Caco-2 (cell line): ENCODE results near the gene GPR78. TPM values are rescaled to one million over a fixed set of nuclear protein-coding genes. Genes with fewer than 3 reads are reported as not detected.

Experiments
- BruUV-seq: library from RNA; stranded (reverse); fragments of 400-500 nt; replicated peaks from 2 replicates; lab custom pipeline; 2021; lab: Mats Ljungman, UMichigan
- CTCF ChIA-PET: fragments of 300-600 bp; sonication (Branson Sonifier 250); formaldehyde crosslinking; loops from one replicate; lab custom pipeline; 2022; ENCODE audit warnings: antibody characterized with exemption; lab: Charles Lee
- POLR2A ChIA-PET: fragments of 300-600 bp; sonication (Branson Sonifier 250); formaldehyde crosslinking; loops from one replicate; lab custom pipeline; 2022; ENCODE audit warnings: antibody characterized with exemption; lab: Charles Lee
- DNase-seq, 2 experiments: peaks; one replicate each; pipeline versions ENCODE4 v3.0.0 to v3.0.0-alpha.2; 2020 to 2022
- H3K27me3 ChIP-seq: replicated peaks from 2 replicates; pipeline ENCODE4 v1.6.0; 2011; ENCODE audit warnings: low read length; ENCODE audit not compliant: control insufficient read depth, insufficient read depth
- H3K36me3 ChIP-seq: 2 replicates; pipeline ENCODE4 v1.5.1; 2011; ENCODE audit warnings: low read length; ENCODE audit not compliant: control insufficient read depth, insufficient read depth
- H3K4me1 ChIP-seq: fragments of 250-450 bp; sonication (Bioruptor Pico); 2 replicates; pipeline ENCODE4 v1.5.1; 2020; ENCODE audit warnings: mild to moderate bottlenecking
- H3K4me3 ChIP-seq: 2 replicates; pipeline ENCODE4 v1.5.1; 2011; ENCODE audit warnings: low read depth, mild to moderate bottlenecking, control low read depth, low read length
- H3K9me3 ChIP-seq: fragments of 250-450 bp; sonication (Bioruptor Pico); 2 replicates; pipeline ENCODE4 v1.5.1; 2020; ENCODE audit warnings: mild to moderate bottlenecking, moderate library complexity
- H3K27ac Mint-ChIP-seq: one replicate; pipeline ENCODE4 v1.8.0; 2022; ENCODE audit warnings: mixed read lengths; ENCODE audit not compliant: unreplicated experiment
- H3K27me3 Mint-ChIP-seq: one replicate; pipeline ENCODE4 v1.8.0; 2022; ENCODE audit warnings: mixed read lengths; ENCODE audit not compliant: insufficient read depth, unreplicated experiment
- H3K36me3 Mint-ChIP-seq: one replicate; pipeline ENCODE4 v1.8.0; 2022; ENCODE audit warnings: mild to moderate bottlenecking, mixed read lengths; ENCODE audit not compliant: insufficient read depth, unreplicated experiment
- H3K4me1 Mint-ChIP-seq: one replicate; pipeline ENCODE4 v1.8.0; 2022; ENCODE audit warnings: low read depth, mixed read lengths; ENCODE audit not compliant: unreplicated experiment
- H3K4me3 Mint-ChIP-seq: one replicate; pipeline ENCODE4 v1.8.0; 2022; ENCODE audit warnings: mild to moderate bottlenecking, moderate library complexity, mixed read lengths; ENCODE audit not compliant: unreplicated experiment
- H3K9me3 Mint-ChIP-seq: one replicate; pipeline ENCODE4 v1.8.0; 2022; ENCODE audit warnings: mixed read lengths; ENCODE audit not compliant: unreplicated experiment
- CTCF ChIP-seq, 2 experiments: fragments of 200-600 bp in 1 of 2; IDR thresholded peaks; 1 replicate in 1 of 2; 2 replicates in 1 of 2; pipeline versions ENCODE4 v1.5.1 to v1.8.0; 2011 to 2022; ENCODE audit warnings: antibody characterized with exemption in 1 of 2, control low read depth in 1 of 2, inconsistent platforms in 1 of 2, low read depth in 1 of 2, low read length in 1 of 2, mild to moderate bottlenecking in 1 of 2, moderate library complexity in 1 of 2; ENCODE audit not compliant: insufficient read depth in 1 of 2, severe bottlenecking in 1 of 2, unreplicated experiment in 1 of 2
- intact Hi-C: fragments of 100-400 bp; cut with micrococcal nuclease; formaldehyde crosslinking; loops from one replicate; pipeline ENCODE4 v1.10.0; 2022; ENCODE audit not compliant: unreplicated experiment
- total RNA-seq: library from RNA; stranded (reverse); gene quantifications from 2 replicates; pipeline ENCODE4 v1.2.3, GENCODE V29; 2022

Gene GPR78
- total RNA-seq, 1 experiment from 2014 or later: 0.68 TPM

- POLR2A ChIA-PET: no interaction called here
Observed at GRCh38 chr4:8542776-8543525, 37.2 kb upstream of the GPR78 start.

GRCh38 chr4:8543623-8544022 is 36.6 kb upstream of the GPR78 start:
- DNase-seq: no peak
- Histone ChIP-seq H3K9me3 (no peaks in the 10 kb centered on the region), H3K4me1 (peaks cover 24% of the 10 kb centered on the region), H3K27me3 (no peaks in the 10 kb centered on the region), H3K4me3 (no peak overlapping the region), H3K36me3 (no peaks in the 10 kb centered on the region)
- no peaks in the 10 kb centered on the region for H3K27me3 Mint-ChIP-seq
- intact Hi-C loops: no loop called here
- POLR2A ChIA-PET: no interaction called here
- no peaks in the 10 kb centered on the region for H3K9me3 Mint-ChIP-seq
- H3K36me3 Mint-ChIP-seq: no peaks in the 10 kb centered on the region
- H3K27ac Mint-ChIP-seq: no peak overlapping the region
- TF ChIP-seq CTCF (IDR thresholded peaks at IDR 0.05; ENCODE audit: insufficient read depth in 1 of 2, low read depth in 1 of 2, low read length in 1 of 2, severe bottlenecking in 1 of 2, unreplicated experiment in 1 of 2): no peak
- peaks cover 15% of the 10 kb centered on the region for H3K4me1 Mint-ChIP-seq
- CTCF ChIA-PET: no interaction called here
- no TSS peak for BruUV-seq
- H3K4me3 Mint-ChIP-seq: no peak overlapping the region

More at GRCh38 chr4:8542776-8543525, 37.2 kb upstream of the GPR78 start:
- no peaks in the 10 kb centered on the region for H3K9me3 ChIP-seq
- no peak overlapping the region for H3K4me3 Mint-ChIP-seq
- H3K36me3 ChIP-seq: no peaks in the 10 kb centered on the region
- TF ChIP-seq CTCF (IDR thresholded peaks at IDR 0.05; ENCODE audit: insufficient read depth in 1 of 2, low read depth in 1 of 2, low read length in 1 of 2, severe bottlenecking in 1 of 2, unreplicated experiment in 1 of 2): no peak
- peaks cover 23% of the 10 kb centered on the region for H3K4me1 ChIP-seq
- no peaks in the 10 kb centered on the region for H3K27me3 ChIP-seq
- H3K9me3 Mint-ChIP-seq: no peaks in the 10 kb centered on the region
- H3K27me3 Mint-ChIP-seq: no peaks in the 10 kb centered on the region
- H3K4me1 Mint-ChIP-seq: peaks cover 15% of the 10 kb centered on the region
- no peak overlapping the region for H3K27ac Mint-ChIP-seq
- CTCF ChIA-PET: no interaction called here
- no peak overlapping the region for H3K4me3 ChIP-seq
- BruUV-seq: no TSS peak
- no peaks in the 10 kb centered on the region for H3K36me3 Mint-ChIP-seq
- no peak for DNase-seq
- intact Hi-C loops: no loop called here

- Mint-ChIP-seq H3K27me3 (no peaks in the 10 kb centered on the region), H3K4me3 (no peak overlapping the region), H3K4me1 (peaks cover 15% of the 10 kb centered on the region), H3K27ac (no peak overlapping the region), H3K9me3 (no peaks in the 10 kb centered on the region), H3K36me3 (no peaks in the 10 kb centered on the region)
- Histone ChIP-seq H3K4me1 (peaks cover 24% of the 10 kb centered on the region), H3K4me3 (no peak overlapping the region), H3K9me3 (no peaks in the 10 kb centered on the region), H3K27me3 (no peaks in the 10 kb centered on the region), H3K36me3 (no peaks in the 10 kb centered on the region)
- POLR2A ChIA-PET: no interaction called here
- CTCF ChIA-PET: no interaction called here
- DNase-seq: no peak
- BruUV-seq: no TSS peak
- no peak for TF ChIP-seq CTCF (IDR thresholded peaks at IDR 0.05; ENCODE audit: insufficient read depth in 1 of 2, low read depth in 1 of 2, low read length in 1 of 2, severe bottlenecking in 1 of 2, unreplicated experiment in 1 of 2)
- intact Hi-C loops: no loop called here
Observed at GRCh38 chr4:8544282-8544681, 35.9 kb upstream of the GPR78 start.
